A204.1 (cell line): ENCODE measurements around the gene CLRN3.

ENCODE experiments used
- FAIRE-seq: peaks from 2 replicates; lab custom pipeline; 2012; peaks lifted over from hg19 to GRCh38; lab: Jason Lieb, UNC

CLRN3 gene

GRCh38 chr10:127874671-127875448 lies 17.9 kb downstream of the CLRN3 start:
- FAIRE-seq, result no peak

- FAIRE-seq, result no peak
Observed at GRCh38 chr10:127873901-127874470, 18.8 kb downstream of the CLRN3 start.

- no peak for FAIRE-seq
Observed at GRCh38 chr10:127872871-127873600, 19.7 kb downstream of the CLRN3 start.

GRCh38 chr10:127872011-127872761 lies 20.6 kb downstream of the CLRN3 start:
- no peak for FAIRE-seq

- FAIRE-seq, result no peak
Observed at GRCh38 chr10:127871631-127872010, 21.1 kb downstream of the CLRN3 start.

- no peak for FAIRE-seq
Observed at GRCh38 chr10:127869329-127869728, 23.4 kb downstream of the CLRN3 start.

GRCh38 chr10:127867805-127868204 lies 24.9 kb downstream of the CLRN3 start:
- FAIRE-seq, result no peak

GRCh38 chr10:127866276-127867013 lies 26.3 kb downstream of the CLRN3 start:
- FAIRE-seq, result no peak

- FAIRE-seq, result no peak
Observed at GRCh38 chr10:127863231-127863825, 29.4 kb downstream of the CLRN3 start.

- FAIRE-seq, result no peak
Observed at GRCh38 chr10:127860592-127860991, 32.1 kb downstream of the CLRN3 start.

- FAIRE-seq, result no peak
Observed at GRCh38 chr10:127855976-127856375, 36.8 kb downstream of the CLRN3 start.

- FAIRE-seq, result no peak
Observed at GRCh38 chr10:127855591-127855881, 37.2 kb downstream of the CLRN3 start.

GRCh38 chr10:127854769-127855590 lies 37.8 kb downstream of the CLRN3 start:
- no peak for FAIRE-seq

- peak; percentile 68 for FAIRE-seq
Observed at GRCh38 chr10:127853868-127854768, 38.6 kb downstream of the CLRN3 start.

GRCh38 chr10:127852456-127852855 lies 40.3 kb downstream of the CLRN3 start:
- FAIRE-seq, result no peak

GRCh38 chr10:127851661-127852194 lies 41.0 kb downstream of the CLRN3 start:
- no peak for FAIRE-seq

GRCh38 chr10:127850944-127851343 lies 41.8 kb downstream of the CLRN3 start:
- FAIRE-seq, result no peak

GRCh38 chr10:127849921-127850320 lies 42.8 kb downstream of the CLRN3 start:
- FAIRE-seq, result no peak

- no peak for FAIRE-seq
Observed at GRCh38 chr10:127849224-127849623, 43.5 kb downstream of the CLRN3 start.
